H9 (cell line): ENCODE results near the gene TM9SF4. TPM values are rescaled to one million over a fixed set of nuclear protein-coding genes. Genes with fewer than 3 reads are reported as not detected.

Experiments
- DNase-seq: peaks from one replicate; pipeline ENCODE4 v3.0.0-alpha.2; 2017
- H2AFZ ChIP-seq: one replicate; pipeline ENCODE4 v1.6.1; 2013; ENCODE audit warnings: mild to moderate bottlenecking, low read length, control low read depth, moderate library complexity
- H2AK5ac ChIP-seq: 2 replicates; pipeline ENCODE4 v1.6.1; 2013; ENCODE audit warnings: low read length, control low read depth, mixed read lengths; ENCODE audit not compliant: insufficient read length
- H2BK120ac ChIP-seq: one replicate; pipeline ENCODE4 v1.6.1; 2013; ENCODE audit warnings: low read depth, mild to moderate bottlenecking, low read length, control low read depth, inconsistent platforms; ENCODE audit not compliant: poor library complexity, severe bottlenecking
- H2BK12ac ChIP-seq: 2 replicates; pipeline ENCODE4 v1.6.1; 2013; ENCODE audit warnings: low read length, control low read depth, mixed read lengths, low read depth; ENCODE audit not compliant: insufficient read length
- H2BK15ac ChIP-seq: 2 replicates; pipeline ENCODE4 v1.6.1; 2013; ENCODE audit warnings: low read depth, low read length, control low read depth
- H2BK20ac ChIP-seq: one replicate; pipeline ENCODE4 v1.6.1; 2013; ENCODE audit warnings: low read depth, mild to moderate bottlenecking, low read length, control low read depth, inconsistent platforms; ENCODE audit not compliant: poor library complexity, severe bottlenecking
- H2BK5ac ChIP-seq: 2 replicates; pipeline ENCODE4 v1.6.1; 2013; ENCODE audit warnings: low read length, control low read depth, mixed read lengths; ENCODE audit not compliant: insufficient read length
- H3K14ac ChIP-seq: 2 replicates; pipeline ENCODE4 v1.6.1; 2013; ENCODE audit warnings: low read length, control low read depth; ENCODE audit not compliant: insufficient read depth
- H3K18ac ChIP-seq: 2 replicates; pipeline ENCODE4 v1.6.1; 2013; ENCODE audit warnings: low read depth, mild to moderate bottlenecking, mixed read lengths, low read length, control low read depth; ENCODE audit not compliant: insufficient read length
- H3K23ac ChIP-seq: 2 replicates; pipeline ENCODE4 v1.6.1; 2013; ENCODE audit warnings: low read length, control low read depth, mixed read lengths, low read depth; ENCODE audit not compliant: insufficient read length
- H3K23me2 ChIP-seq: 2 replicates; pipeline ENCODE4 v1.6.1; 2013; ENCODE audit warnings: low read depth, mild to moderate bottlenecking, mixed read lengths, low read length, control low read depth; ENCODE audit not compliant: insufficient read length, poor library complexity, severe bottlenecking
- H3K27ac ChIP-seq: 2 replicates; pipeline ENCODE4 v1.5.1; 2013; ENCODE audit warnings: low read length, control low read depth, mixed read lengths, low read depth; ENCODE audit not compliant: insufficient read length
- H3K27me3 ChIP-seq: 2 replicates; pipeline ENCODE4 v1.6.1; 2013; ENCODE audit warnings: low read length, control low read depth, inconsistent platforms; ENCODE audit not compliant: insufficient read depth
- H3K4ac ChIP-seq: 2 replicates; pipeline ENCODE4 v1.6.1; 2013; ENCODE audit warnings: low read depth, mild to moderate bottlenecking, control low read depth, inconsistent platforms, low read length, moderate library complexity
- H3K4me1 ChIP-seq: 2 replicates; pipeline ENCODE4 v1.6.1; 2013; ENCODE audit warnings: low read length, control low read depth, inconsistent platforms; ENCODE audit not compliant: insufficient read depth
- H3K4me2 ChIP-seq: 2 replicates; pipeline ENCODE4 v1.6.1; 2013; ENCODE audit warnings: low read length, control low read depth, mixed read lengths; ENCODE audit not compliant: insufficient read length, insufficient read depth
- H3K56ac ChIP-seq: 2 replicates; pipeline ENCODE4 v1.6.1; 2013; ENCODE audit warnings: low read depth, mild to moderate bottlenecking, mixed read lengths, low read length, control low read depth; ENCODE audit not compliant: insufficient read length
- H3K79me1 ChIP-seq: 2 replicates; pipeline ENCODE4 v1.6.1; 2013; ENCODE audit warnings: low read depth, mild to moderate bottlenecking, moderate library complexity, low read length, control low read depth, inconsistent platforms; ENCODE audit not compliant: insufficient read depth, poor library complexity, severe bottlenecking
- H3K79me2 ChIP-seq: 2 replicates; pipeline ENCODE4 v1.6.1; 2013; ENCODE audit warnings: low read length, control low read depth, inconsistent platforms; ENCODE audit not compliant: insufficient read depth
- H3K9ac ChIP-seq: 2 replicates; pipeline ENCODE4 v1.6.1; 2013; ENCODE audit warnings: low read length, control low read depth, mixed read lengths; ENCODE audit not compliant: insufficient read length; ENCODE audit errors: extremely low read depth
- H3K9me3 ChIP-seq: one replicate; pipeline ENCODE4 v1.6.1; 2013; ENCODE audit warnings: low read depth, low read length, inconsistent platforms; ENCODE audit not compliant: control insufficient read depth
- H3T11ph ChIP-seq: one replicate; pipeline ENCODE4 v1.6.1; 2013; ENCODE audit warnings: mild to moderate bottlenecking, low read length, control low read depth, inconsistent platforms
- H4K20me1 ChIP-seq: one replicate; pipeline ENCODE4 v1.6.1; 2013; ENCODE audit not compliant: control insufficient read depth, insufficient read length, insufficient read depth
- H4K5ac ChIP-seq: 2 replicates; pipeline ENCODE4 v1.6.1; 2013; ENCODE audit warnings: low read depth, mild to moderate bottlenecking, mixed read lengths, low read length, control low read depth; ENCODE audit not compliant: insufficient read length
- H4K8ac ChIP-seq: replicated peaks from 2 replicates; pipeline ENCODE4 v1.6.1; 2013; ENCODE audit warnings: low read length, control low read depth, mixed read lengths, low read depth; ENCODE audit not compliant: insufficient read length
- H4K91ac ChIP-seq: 2 replicates; pipeline ENCODE4 v1.6.1; 2013; ENCODE audit warnings: low read depth, mild to moderate bottlenecking, moderate library complexity, mixed read lengths, low read length, control low read depth; ENCODE audit not compliant: insufficient read length
- H3K27ac Mint-ChIP-seq, 3 experiments: 2 replicates in 2 of 3; 3 replicates in 1 of 3; pipeline ENCODE4 v1.8.0; 2020 to 2021; ENCODE audit warnings: mixed read lengths in 3 of 3, mild to moderate bottlenecking in 1 of 3, moderate library complexity in 1 of 3
- H3K27me3 Mint-ChIP-seq: 2 replicates; pipeline ENCODE4 v1.8.0; 2021; ENCODE audit warnings: low read depth, mild to moderate bottlenecking, moderate library complexity, mixed read lengths
- H3K36me3 Mint-ChIP-seq, 3 experiments: 2 replicates in 2 of 3; 3 replicates in 1 of 3; pipeline ENCODE4 v1.8.0; 2020 to 2021; ENCODE audit warnings: low read depth in 3 of 3, mixed read lengths in 3 of 3; ENCODE audit not compliant: insufficient read depth in 1 of 3
- H3K4me1 Mint-ChIP-seq, 2 experiments: 2 replicates each; pipeline ENCODE4 v1.8.0; 2020; ENCODE audit warnings: mixed read lengths in 2 of 2
- H3K4me3 Mint-ChIP-seq, 2 experiments: 2 replicates in 1 of 2; 3 replicates in 1 of 2; pipeline ENCODE4 v1.8.0; 2020 to 2021; ENCODE audit warnings: mild to moderate bottlenecking in 2 of 2, mixed read lengths in 2 of 2, moderate library complexity in 1 of 2
- H3K9me3 Mint-ChIP-seq, 2 experiments: 2 replicates in 1 of 2; 3 replicates in 1 of 2; pipeline ENCODE4 v1.8.0; 2020; ENCODE audit warnings: mild to moderate bottlenecking in 2 of 2, mixed read lengths in 2 of 2, moderate library complexity in 1 of 2
- WGBS: extraction: QIAGEN DNeasy Blood & Tissue Kit; methylation state at CpG from one replicate; pipeline ENCODE4 v1.1.7; 2013; ENCODE audit warnings: missing lambda C conversion rate, low lambda C conversion rate, mixed read lengths; ENCODE audit not compliant: insufficient read length; ENCODE audit errors: extremely low coverage; 5-methylcytosine and 5-hydroxymethylcytosine counted together
- total RNA-seq: library from RNA; stranded (reverse); gene quantifications from 2 replicates; pipeline ENCODE4 v1.2.1, GENCODE V29; 2021
- TF ChIP-seq, protein P1 (sequence below): fragments of 200-600 bp; sonication (generic); conservative IDR thresholded peaks from 3 replicates; pipeline ENCODE4 v1.8.0; 2021; ENCODE audit warnings: antibody characterized with exemption, mild to moderate bottlenecking

Gene TM9SF4
- total RNA-seq, 1 experiment from 2014 or later, result 62.3 TPM

- Histone ChIP-seq H2BK5ac (no peak overlapping the region), H3K56ac (no peak overlapping the region), H2BK20ac (no peak overlapping the region), H2AK5ac (no peak overlapping the region), H3K4me2 (no peak overlapping the region), H4K20me1 (no peaks in the 10 kb centered on the region), H3K4ac (no peak overlapping the region), H3K9me3 (no peaks in the 10 kb centered on the region), H3K27me3 (no peaks in the 10 kb centered on the region), H3K79me2 (peaks cover 23% of the 10 kb centered on the region; the same call in 1 of the 2 replicates), H4K5ac (no peak overlapping the region), H2BK15ac (no peak overlapping the region), H4K8ac (no peak overlapping the region), H2AFZ (no peak overlapping the region), H3K4me1 (no peaks in the 10 kb centered on the region), H3K23me2 (peaks cover 10% of the 10 kb centered on the region), H3K79me1 (peaks cover 9% of the 10 kb centered on the region), H4K91ac (no peak overlapping the region), H3K18ac (no peak overlapping the region), H3K27ac (no peak overlapping the region), H2BK12ac (no peak overlapping the region), H3T11ph (no peak overlapping the region), H2BK120ac (no peak overlapping the region), H3K23ac (no peak overlapping the region), H3K9ac (no peak overlapping the region), H3K14ac (no peak overlapping the region)
- WGBS, result no CpG with 5 or more reads among the region's 5 CpGs
- Mint-ChIP-seq H3K27me3 (no peaks in the 10 kb centered on the region), H3K9me3 (no peaks in the 10 kb centered on the region; a peak in 1 of 5 replicates), H3K4me3 (peak overlapping the region; percentile 89 to 97), H3K4me1 (peaks cover 49 to 51% of the 10 kb centered on the region in 2 experiments), H3K36me3 (peaks cover 16 to 41% (median 25%) of the 10 kb centered on the region in 3 experiments), H3K27ac (peak overlapping the region in 2 of 3 experiments; percentile 55 to 59; a peak in 4 of 7 replicates)
- TF ChIP-seq, protein P1, sequence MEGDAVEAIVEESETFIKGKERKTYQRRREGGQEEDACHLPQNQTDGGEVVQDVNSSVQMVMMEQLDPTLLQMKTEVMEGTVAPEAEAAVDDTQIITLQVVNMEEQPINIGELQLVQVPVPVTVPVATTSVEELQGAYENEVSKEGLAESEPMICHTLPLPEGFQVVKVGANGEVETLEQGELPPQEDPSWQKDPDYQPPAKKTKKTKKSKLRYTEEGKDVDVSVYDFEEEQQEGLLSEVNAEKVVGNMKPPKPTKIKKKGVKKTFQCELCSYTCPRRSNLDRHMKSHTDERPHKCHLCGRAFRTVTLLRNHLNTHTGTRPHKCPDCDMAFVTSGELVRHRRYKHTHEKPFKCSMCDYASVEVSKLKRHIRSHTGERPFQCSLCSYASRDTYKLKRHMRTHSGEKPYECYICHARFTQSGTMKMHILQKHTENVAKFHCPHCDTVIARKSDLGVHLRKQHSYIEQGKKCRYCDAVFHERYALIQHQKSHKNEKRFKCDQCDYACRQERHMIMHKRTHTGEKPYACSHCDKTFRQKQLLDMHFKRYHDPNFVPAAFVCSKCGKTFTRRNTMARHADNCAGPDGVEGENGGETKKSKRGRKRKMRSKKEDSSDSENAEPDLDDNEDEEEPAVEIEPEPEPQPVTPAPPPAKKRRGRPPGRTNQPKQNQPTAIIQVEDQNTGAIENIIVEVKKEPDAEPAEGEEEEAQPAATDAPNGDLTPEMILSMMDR, result no peak
- DNase-seq, result no peak
These were observed 95.8 kb downstream of the TM9SF4 start for GRCh38 chr20:32205110-32205842.
